Measurements from ENCODE around the gene SMARCA5.

SMARCA5 gene

GRCh38 chr4:143531380-143531779 is 17.9 kb downstream of the SMARCA5 start:
- TF ChIP-seq, protein P1, sequence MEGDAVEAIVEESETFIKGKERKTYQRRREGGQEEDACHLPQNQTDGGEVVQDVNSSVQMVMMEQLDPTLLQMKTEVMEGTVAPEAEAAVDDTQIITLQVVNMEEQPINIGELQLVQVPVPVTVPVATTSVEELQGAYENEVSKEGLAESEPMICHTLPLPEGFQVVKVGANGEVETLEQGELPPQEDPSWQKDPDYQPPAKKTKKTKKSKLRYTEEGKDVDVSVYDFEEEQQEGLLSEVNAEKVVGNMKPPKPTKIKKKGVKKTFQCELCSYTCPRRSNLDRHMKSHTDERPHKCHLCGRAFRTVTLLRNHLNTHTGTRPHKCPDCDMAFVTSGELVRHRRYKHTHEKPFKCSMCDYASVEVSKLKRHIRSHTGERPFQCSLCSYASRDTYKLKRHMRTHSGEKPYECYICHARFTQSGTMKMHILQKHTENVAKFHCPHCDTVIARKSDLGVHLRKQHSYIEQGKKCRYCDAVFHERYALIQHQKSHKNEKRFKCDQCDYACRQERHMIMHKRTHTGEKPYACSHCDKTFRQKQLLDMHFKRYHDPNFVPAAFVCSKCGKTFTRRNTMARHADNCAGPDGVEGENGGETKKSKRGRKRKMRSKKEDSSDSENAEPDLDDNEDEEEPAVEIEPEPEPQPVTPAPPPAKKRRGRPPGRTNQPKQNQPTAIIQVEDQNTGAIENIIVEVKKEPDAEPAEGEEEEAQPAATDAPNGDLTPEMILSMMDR (IDR thresholded peaks at IDR 0.05; ENCODE audit: low read depth, low read length): peak; percentile 51
- in situ Hi-C loops (cut with HindIII; ENCODE audit: low sequenced_read_pairs): no loop called here
- DNase-seq (ENCODE audit: low read depth, low spot score): peak; percentile 17
- H3K4me3 ChIP-seq (ENCODE audit: low read depth, low read length): no peak overlapping the region

- in situ Hi-C loops (cut with HindIII; ENCODE audit: low sequenced_read_pairs): no loop called here
- H3K4me3 ChIP-seq (ENCODE audit: low read depth, low read length): no peak overlapping the region
- TF ChIP-seq, protein P1 (IDR thresholded peaks at IDR 0.05; ENCODE audit: low read depth, low read length): no peak
- peak; percentile 20 for DNase-seq (ENCODE audit: low read depth, low spot score)
Measured at GRCh38 chr4:143531788-143532491, 18.4 kb downstream of the SMARCA5 start.

DNA sequence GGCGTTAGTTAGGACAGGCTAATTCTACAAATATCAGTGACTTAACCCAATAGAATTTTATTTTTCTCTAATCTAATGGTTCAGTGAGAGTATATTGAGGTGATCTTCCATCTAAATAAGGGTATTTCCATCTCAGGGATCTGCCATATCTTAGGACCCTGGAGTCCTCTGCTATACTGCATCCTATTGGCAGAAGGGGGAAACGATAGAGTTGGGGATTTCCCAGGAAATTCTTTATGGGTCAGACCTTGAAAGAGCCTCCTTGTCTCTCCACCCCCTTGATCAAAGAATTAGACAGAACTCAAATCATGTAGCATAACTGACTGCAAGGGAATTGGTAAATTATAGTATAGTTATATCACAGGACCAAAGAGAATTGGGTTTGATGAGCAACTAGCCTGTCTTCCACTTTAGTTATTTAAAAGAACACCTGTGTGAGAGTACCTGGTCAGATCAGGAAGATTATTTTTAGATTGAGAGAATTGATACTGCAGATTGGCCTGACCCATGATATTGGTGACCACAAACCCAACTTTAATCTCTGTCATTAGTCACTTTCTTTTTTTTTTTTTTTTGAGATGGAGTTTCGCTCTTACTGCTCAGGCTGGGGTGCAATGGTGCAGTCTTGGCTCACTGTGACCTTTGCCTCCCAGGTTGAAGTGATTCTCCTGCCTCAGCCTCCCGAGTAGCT is 25.6 kb downstream of the SMARCA5 start:
- TF ChIP-seq, protein P1 (IDR thresholded peaks at IDR 0.05; ENCODE audit: low read depth, low read length): no peak
- DNase-seq (ENCODE audit: low read depth, low spot score): no peak
- in situ Hi-C loops (cut with HindIII; ENCODE audit: low sequenced_read_pairs): no loop called here
- H3K4me3 ChIP-seq (ENCODE audit: low read depth, low read length): no peak overlapping the region

DNA sequence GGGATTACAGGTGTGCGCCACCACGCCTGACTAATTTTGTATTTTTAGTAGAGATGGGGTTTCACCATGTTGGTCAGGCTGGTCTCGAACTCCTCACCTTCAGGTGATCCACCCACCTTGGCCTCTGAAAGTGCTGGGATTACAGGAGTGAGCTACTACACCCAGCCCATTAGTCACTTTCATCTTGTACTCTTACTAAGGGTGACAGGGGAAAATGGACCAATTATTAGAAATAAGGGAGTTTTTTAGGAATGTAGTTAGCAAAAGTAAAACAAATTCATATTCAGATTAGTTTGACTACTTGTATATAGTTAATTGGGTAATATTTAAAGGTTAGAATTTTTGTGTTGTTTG is 26.1 kb downstream of the SMARCA5 start:
- TF ChIP-seq, protein P1 (IDR thresholded peaks at IDR 0.05; ENCODE audit: low read depth, low read length): no peak
- in situ Hi-C loops (cut with HindIII; ENCODE audit: low sequenced_read_pairs): no loop called here
- no peak for DNase-seq (ENCODE audit: low read depth, low spot score)
- no peak overlapping the region for H3K4me3 ChIP-seq (ENCODE audit: low read depth, low read length)

DNA sequence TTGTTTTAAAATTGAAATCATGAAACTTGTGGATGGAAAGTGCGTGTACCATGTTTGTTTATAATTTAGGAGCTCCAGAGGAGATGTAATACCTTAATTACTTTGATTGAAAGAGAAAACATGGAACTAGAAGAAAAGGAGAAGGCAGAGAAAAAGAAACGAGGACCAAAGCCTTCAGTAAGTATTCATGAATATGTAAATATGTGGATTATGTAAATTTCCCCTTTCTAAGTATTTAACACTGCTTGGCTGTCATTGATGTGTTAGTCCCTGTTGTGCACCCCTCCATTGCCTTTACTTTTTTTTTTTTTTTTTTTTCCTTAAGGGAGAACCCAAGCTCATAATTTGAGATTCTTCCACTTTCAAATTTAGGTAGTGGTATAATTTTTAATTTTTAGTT is 36.4 kb downstream of the SMARCA5 start:
- no peak for DNase-seq (ENCODE audit: low read depth, low spot score)
- TF ChIP-seq, protein P1 (IDR thresholded peaks at IDR 0.05; ENCODE audit: low read depth, low read length): no peak
- no peak overlapping the region for H3K4me3 ChIP-seq (ENCODE audit: low read depth, low read length)
- in situ Hi-C loops (cut with HindIII; ENCODE audit: low sequenced_read_pairs): no loop called here

DNA sequence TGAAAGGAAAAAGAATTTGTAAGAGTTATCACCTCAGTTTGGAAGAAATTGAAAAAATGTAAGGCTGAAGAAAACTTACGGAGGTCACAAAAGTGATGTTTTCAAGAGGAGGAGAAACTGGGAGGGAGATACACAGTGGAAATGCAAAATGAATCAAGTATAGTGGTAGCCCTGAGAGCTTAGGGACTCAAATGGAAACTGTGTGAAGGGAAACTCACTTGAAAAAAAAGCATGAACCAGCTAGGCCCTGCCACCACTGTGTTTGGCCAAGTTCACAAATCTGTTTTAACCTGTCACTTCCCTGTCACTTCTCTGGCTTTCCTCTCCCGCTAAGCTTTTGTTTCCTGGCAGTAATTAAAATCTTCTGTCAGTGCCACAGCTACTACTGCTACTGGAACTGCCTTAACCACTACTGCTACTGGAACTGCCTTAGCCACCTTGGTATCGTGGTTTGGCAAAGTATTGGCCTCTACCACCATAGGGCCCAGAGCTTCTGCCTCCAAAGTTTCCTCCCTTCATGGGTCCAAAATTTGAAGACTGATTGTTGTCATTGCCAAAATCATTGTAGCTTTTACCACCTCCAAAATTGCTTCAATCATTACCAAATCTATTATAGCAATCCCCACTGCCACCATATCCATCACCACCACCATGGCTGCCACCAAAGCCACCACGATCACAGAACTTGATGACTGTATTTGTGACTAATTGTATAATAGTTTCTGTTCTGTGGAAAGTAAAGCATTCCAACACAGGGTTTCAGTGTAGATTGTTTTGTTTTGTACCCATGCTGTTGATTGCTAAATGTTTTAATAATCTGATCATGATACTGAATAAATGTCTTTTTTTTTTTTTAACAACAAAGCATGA is 41.5 kb downstream of the SMARCA5 start:
- in situ Hi-C loops (cut with HindIII; ENCODE audit: low sequenced_read_pairs): no loop called here
- TF ChIP-seq, protein P1 (IDR thresholded peaks at IDR 0.05; ENCODE audit: low read depth, low read length): no peak
- no peak for DNase-seq (ENCODE audit: low read depth, low spot score)
- no peak overlapping the region for H3K4me3 ChIP-seq (ENCODE audit: low read depth, low read length)
